NCI-H226 (cell line): Measurements from ENCODE around the gene CAPN12.
"Not testable (repeated sequence)": the region's sequence is repeated elsewhere in the genome, so short reads cannot be mapped to it uniquely, and the experiment has no call there.

ENCODE experiments used
- DNase-seq: peaks from one replicate; pipeline ENCODE4 v3.0.0-alpha.2; 2015

Gene CAPN12

DNA sequence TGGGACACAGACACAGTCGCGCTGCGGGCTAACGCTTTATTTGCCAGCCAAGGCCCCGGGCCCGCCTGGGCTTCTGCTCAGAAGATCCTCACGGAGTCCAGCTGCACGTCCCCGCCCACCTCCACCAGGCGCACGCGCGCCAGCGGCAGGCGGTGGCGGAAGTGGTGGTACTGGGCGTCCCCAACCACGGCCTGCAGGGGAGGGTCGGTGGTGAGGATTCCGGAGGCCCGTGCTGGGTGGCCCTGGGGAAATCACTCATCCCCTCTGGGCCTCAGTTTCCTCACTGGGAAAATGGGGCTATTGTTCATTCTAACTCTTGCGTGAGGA lies 26.6 kb upstream of the CAPN12 start:
- DNase-seq = not testable (repeated sequence)

DNA sequence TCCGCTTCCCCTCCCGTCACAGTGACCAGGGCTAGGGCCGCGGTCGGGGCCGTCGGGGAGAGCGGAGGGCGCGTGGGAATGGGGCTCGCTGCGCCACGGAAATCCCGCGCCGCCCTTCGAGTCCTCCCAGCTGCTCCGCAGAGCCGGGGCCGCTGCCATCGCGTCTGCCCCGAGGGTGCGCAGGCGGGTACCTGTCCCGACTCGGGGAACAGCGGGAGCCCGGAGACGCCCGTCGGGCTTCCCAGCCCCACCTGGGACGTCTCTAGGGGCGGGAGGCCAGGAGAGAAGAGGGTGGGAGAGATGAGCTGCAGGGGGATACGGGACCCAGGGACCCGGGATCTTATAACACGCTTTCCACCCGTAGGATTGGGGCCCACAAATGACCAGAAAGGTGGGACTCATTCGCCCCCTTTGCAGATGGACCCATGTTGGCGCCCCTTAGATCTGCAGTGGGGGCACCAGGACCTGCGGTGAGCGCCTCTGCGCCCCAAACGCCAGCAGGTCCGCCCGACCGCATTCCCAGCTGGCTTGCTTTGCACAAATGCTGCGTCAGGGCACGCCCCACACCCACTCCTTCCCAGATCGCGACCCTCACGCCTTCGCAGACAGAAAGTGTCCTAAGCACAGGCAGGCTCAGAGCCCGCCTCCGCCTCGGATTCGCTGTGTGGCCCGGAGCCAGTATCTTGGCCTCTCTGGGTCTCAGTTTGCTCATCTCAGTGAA lies 26.1 kb upstream of the CAPN12 start:
- DNase-seq = not testable (repeated sequence)

DNA sequence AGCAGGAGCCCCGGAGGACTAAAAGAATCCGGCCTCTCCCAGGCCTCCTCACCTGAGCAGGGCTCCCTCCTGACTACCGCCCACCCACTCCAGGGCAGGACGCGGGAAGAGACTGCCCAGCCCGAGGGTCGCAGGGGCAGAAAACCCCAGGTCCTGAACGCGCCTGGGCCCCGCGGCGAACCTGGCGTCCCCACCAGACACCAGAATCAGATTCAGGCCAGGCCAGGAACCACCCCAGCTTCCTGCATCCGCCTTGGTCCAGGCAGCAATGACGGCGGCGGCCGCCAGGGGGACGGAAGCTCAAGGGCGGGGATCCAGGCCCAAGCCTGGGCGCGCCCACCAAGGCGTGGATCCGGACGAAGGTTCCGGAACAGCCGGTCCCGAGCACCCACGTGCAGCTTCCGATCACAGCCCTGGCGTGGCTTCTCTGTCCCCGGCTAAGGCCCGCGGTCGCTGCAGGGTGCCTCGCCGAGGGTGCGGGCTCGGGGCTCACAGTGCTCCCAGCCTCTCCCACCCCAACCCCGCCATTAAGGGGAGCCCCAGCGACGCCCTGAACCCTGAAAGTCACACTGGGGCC lies 25.4 kb upstream of the CAPN12 start:
- DNase-seq = no peak

GRCh38 chr19:38766276-38767047 lies 22.2 kb upstream of the CAPN12 start:
- DNase-seq = no peak

- no peak for DNase-seq
These were observed 20.9 kb upstream of the CAPN12 start for GRCh38 chr19:38765214-38765613.

GRCh38 chr19:38763795-38764220 lies 19.5 kb upstream of the CAPN12 start:
- DNase-seq = no peak

DNA sequence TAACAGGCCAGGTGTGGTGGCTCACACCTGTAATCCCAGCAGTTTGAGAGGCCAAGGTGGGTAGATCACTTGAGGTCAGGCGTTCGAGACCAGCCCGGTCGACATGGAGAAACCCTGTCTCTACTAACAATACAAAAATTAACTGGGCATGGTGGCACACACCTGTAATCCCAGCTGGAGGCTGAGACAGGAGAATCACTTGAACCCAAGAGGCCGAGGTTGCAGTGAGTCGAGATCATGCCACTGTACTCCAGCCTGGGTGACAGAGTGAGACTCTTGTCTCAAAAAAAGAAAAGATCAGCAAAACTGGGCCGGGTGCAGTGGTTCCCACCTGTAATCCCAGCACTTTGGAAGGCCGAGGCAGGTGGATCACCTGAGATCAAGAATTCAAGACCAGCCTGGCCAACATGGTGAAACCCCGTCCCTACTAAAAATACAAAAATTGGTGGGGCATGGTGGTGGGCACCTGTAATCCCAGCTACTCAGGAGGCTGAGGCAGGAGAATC lies 17.7 kb upstream of the CAPN12 start:
- not testable (repeated sequence) for DNase-seq

DNA sequence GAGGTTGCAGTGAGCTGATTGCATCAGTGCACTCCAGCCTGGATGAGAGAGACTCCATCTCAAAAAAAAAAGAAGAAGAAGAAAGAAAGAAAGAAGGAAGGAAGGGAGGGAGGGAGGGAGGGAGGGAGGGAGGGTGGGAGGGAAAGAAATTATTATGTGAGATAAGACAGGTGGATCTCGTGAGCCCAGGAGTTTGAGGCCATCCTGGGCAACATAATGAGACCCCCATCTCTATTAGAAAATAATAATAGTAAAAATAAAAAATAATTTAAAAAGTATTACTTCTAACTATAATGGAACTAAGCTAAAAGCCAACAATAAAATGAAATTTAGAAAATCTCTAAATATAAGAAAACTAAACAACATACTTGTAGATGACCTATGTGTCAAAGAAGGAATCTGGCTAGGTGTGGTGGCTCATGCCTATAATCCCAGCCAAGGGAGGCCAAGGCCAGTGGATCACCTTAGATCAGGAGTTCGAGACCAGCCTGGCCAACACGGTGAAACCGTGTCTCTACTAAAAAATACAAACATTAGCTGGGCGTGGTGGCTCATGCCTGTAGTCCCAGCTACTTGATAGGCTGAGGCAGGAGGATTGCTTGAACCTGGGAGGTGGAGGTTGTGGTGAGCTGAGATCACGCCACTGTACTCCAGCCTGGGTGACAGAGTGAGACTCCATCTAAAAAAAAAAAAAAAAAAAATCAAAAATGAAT lies 16.7 kb upstream of the CAPN12 start:
- DNase-seq = not testable (repeated sequence)

GRCh38 chr19:38759590-38760003 lies 15.3 kb upstream of the CAPN12 start:
- DNase-seq = no peak

DNA sequence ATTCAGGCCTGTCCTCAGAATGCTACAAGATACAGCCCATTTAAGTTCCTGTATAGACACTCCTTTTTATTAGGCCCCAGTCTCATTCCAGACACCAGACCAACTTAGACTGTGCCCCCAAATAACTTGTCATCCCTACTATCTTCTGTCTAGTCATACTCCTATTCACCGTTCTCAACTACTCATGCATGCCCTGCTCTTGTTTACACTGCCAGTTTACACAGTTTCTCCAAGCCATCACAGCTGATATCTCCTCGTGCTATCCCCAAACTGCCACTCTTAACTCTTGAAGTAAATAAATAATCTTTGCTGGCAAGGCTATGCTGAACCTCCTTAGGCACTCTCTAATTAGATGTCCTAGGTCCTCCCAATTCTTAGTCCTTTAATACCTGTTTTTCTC lies 9.9 kb upstream of the CAPN12 start:
- DNase-seq = not testable (repeated sequence)

DNA sequence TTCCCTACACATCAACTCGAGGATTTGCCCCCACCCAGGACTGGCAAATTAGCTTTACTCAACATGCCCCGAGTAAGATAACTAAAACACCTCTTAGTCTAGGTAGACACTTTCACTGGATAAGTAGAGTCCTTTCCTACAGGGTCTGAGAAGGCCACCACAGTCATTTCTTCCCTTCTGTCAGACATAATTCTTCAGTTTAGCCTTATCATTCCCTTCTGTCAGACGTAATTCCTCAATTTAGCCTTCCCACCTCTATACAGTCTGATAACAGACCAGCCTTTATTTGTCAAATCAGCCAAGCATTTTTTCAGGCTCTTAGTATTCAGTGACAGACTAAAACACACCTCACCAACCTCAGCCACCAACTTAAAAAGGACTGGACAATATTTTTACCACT lies 9.5 kb upstream of the CAPN12 start:
- not testable (repeated sequence) for DNase-seq

DNA sequence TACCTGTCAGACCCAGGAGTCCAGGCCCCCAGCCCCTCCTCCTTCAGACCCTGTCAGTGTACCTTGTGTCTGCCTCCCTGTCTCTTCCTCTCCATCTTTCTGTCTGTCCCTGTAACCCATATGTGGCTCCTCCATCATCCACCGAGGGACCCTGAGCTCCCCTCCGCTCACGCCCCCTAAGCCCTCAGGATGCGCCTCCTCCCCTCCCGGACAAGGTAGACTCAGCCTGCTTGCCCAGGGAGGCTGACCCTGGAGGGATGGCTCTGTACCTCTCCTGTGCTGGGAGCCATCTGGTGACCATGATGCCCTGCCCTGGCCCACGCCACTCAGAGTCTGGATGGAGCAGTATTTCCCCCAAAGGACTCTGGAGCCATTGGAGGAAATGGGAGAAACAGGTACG lies 1.0 kb upstream of the CAPN12 start:
- DNase-seq = no peak

- no peak for DNase-seq
These were observed 600 bp upstream of the CAPN12 start for GRCh38 chr19:38744874-38745273.

DNA sequence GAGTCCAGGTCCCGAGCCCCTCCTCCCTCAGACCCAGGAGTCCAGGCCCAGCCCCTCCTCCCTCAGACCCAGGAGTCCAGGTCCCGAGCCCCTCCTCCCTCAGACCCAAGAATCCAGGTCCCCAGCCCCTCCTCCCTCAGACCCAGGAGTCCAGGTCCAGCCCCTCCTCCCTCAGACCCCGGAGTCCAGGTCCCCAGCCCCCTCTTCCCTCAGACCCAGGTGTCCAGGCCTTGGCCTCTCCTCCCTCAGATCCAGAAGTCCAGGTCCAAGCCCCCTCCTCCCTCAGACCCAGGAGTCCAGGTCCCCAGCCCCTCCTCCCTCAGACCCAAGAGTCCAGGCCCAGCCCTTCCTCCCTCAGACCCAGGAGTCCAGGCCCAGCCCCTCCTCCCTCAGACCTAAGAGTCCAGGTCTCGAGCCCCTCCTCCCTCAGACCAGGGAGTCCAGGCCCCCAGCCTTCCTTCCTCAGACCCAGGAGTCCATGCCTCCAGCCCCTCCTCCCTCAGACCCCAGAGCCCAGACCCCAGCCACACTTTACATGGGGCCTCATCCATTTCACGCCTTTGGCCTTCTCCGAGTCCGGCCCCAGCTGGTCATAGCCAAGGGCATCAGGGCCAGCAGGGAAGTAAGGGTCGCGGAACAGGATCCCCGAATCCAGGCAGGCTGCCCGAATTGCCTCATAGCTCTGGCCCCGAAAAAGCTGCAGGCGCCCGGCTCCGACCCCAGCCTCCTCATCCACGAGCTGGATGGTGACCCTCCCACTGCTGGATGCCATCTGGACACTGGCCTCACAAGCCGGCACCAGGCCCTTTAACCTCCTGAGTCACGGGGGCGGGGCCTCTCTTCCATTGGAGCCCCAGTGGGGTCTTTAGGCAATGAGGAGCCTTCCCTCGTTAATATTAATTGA lies 628 bp downstream of the CAPN12 start:
- no peak for DNase-seq

- DNase-seq = no peak
These were observed 1.4 kb downstream of the CAPN12 start for GRCh38 chr19:38742906-38743305.

DNA sequence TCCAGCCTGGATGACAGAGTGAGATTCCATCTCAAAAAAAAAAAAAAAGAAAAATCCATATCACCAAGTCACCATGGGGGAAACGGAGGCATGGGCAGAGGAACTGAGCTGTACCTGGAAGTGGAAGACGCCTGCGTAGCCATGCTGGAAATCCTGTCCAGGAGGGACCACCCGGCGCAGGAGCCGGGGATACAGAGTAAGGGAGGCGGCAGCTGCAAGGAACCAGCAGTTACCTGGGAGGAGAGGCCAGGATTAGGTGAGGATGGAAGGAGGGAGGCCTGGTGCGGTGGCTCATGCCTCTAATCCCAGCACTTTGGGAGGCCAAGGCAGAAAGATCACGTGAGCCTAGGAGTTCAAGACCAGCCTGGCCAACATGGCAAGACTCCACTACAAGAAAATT lies 2.0 kb downstream of the CAPN12 start:
- DNase-seq = no peak

- no peak for DNase-seq
These were observed 2.6 kb downstream of the CAPN12 start for GRCh38 chr19:38741670-38742069.

GRCh38 chr19:38740932-38741331 lies 3.3 kb downstream of the CAPN12 start:
- DNase-seq = no peak

- DNase-seq = no peak
These were observed 4.0 kb downstream of the CAPN12 start for GRCh38 chr19:38740257-38740592.

DNA sequence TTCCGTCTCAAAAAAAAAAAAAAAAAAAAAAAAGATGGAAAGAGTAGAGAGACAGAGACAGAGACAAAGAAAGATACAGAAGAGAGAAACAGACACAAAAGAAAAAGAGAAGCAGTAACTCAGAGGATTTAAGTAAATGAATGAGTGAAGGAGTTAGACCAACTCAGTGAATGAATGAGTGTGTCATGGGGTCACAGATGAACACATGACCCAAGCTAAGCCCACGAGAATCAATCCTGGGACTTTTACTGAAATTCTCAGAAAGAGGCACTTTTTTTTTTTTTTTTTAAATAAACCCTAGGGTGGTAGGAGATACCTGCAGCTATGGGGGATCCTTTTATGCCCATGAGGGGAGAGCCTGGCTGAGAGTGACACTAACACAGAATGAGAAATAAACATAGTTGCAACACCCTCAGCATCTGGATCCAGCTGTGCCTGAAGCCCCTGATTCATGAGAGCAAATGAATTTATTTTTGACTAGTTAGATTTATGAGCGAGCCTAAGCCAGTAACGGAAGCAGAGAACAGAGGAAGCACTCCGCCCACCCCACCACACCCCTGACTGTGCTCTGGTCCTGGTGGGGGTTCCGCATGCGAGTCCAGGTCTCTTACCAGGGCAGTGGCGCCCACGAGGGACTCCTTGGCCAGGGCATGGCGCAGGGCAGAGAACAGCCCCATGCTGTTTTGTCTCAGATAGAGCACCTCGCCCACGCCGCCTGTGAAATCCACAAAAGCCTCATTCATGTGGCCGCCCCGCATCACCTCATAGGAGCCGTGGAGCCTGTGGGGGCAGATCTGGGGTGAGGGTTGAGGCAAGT lies 4.6 kb downstream of the CAPN12 start:
- DNase-seq = no peak
